Vagina (tissue), 2 donors: ENCODE data around the gene SCAMP4. TPM values are rescaled to one million over a fixed set of nuclear protein-coding genes. Genes with fewer than 3 reads are reported as not detected.
"Not testable (repeated sequence)": the region's sequence is repeated elsewhere in the genome, so short reads cannot be mapped to it uniquely, and the experiment has no call there.

Experiments used
- DNase-seq, 2 donors: peaks; one replicate each; pipeline ENCODE4 v3.0.0-alpha.2; 2017; ENCODE audit errors: extremely low spot score in 2 of 2
- H3K27ac ChIP-seq: fragments of 200-600 bp; sonication (generic); one replicate; pipeline ENCODE4 v1.5.1; 2019
- H3K27me3 ChIP-seq: fragments of 200-600 bp; sonication (generic); one replicate; pipeline ENCODE4 v1.5.1; 2019
- H3K36me3 ChIP-seq, 2 donors: fragments of 200-600 bp; sonication (generic); one replicate each; pipeline ENCODE4 v1.5.1; 2017 to 2019
- H3K4me1 ChIP-seq: fragments of 200-600 bp; sonication (generic); one replicate; pipeline ENCODE4 v1.5.1; 2019
- H3K4me3 ChIP-seq, 2 donors: fragments of 200-600 bp; sonication (generic); 1 replicate in 1 of 2; 2 replicates in 1 of 2; pipeline ENCODE4 v1.5.1; 2016 to 2019
- H3K9me3 ChIP-seq: fragments of 200-600 bp; sonication (generic); one replicate; pipeline ENCODE4 v1.5.1; 2019
- POLR2A ChIP-seq, 2 donors: fragments of 450-650 bp; IDR thresholded peaks; one replicate each; pipeline ENCODE4 v1.6.1; 2017; ENCODE audit warnings: antibody characterized with exemption in 2 of 2, mild to moderate bottlenecking in 2 of 2, moderate library complexity in 2 of 2
- POLR2AphosphoS5 ChIP-seq, 2 donors: sonication (generic); formaldehyde crosslinking; IDR thresholded peaks; one replicate each; pipeline ENCODE4 v1.9.0; 2017; ENCODE audit warnings: antibody characterized with exemption in 2 of 2, mild to moderate bottlenecking in 2 of 2, low read depth in 1 of 2; ENCODE audit not compliant: insufficient read depth in 1 of 2
- intact Hi-C: fragments of 100-400 bp; cut with DNase I; formaldehyde crosslinking; loops from one replicate; pipeline ENCODE4 v1.15.1; 2023
- total RNA-seq: library from RNA; depleted of rRNA; stranded (reverse); fragments of >200 nt; gene quantifications from one replicate; pipeline ENCODE4 v1.2.3, GENCODE V29; 2016
- TF ChIP-seq, protein P1 (sequence below), 3 experiments: fragments of 450-650 bp in 2 of 3; fragments of 200-600 bp in 1 of 3; sonication (generic) in 1 of 3; IDR thresholded peaks; one replicate each; pipeline ENCODE4 v1.5.1; 2017 to 2019; ENCODE audit warnings: antibody characterized with exemption in 3 of 3, mild to moderate bottlenecking in 2 of 3, moderate library complexity in 2 of 3

The SCAMP4 gene
- total RNA-seq, 1 donor from 2014 or later, result 51.3 TPM

DNA sequence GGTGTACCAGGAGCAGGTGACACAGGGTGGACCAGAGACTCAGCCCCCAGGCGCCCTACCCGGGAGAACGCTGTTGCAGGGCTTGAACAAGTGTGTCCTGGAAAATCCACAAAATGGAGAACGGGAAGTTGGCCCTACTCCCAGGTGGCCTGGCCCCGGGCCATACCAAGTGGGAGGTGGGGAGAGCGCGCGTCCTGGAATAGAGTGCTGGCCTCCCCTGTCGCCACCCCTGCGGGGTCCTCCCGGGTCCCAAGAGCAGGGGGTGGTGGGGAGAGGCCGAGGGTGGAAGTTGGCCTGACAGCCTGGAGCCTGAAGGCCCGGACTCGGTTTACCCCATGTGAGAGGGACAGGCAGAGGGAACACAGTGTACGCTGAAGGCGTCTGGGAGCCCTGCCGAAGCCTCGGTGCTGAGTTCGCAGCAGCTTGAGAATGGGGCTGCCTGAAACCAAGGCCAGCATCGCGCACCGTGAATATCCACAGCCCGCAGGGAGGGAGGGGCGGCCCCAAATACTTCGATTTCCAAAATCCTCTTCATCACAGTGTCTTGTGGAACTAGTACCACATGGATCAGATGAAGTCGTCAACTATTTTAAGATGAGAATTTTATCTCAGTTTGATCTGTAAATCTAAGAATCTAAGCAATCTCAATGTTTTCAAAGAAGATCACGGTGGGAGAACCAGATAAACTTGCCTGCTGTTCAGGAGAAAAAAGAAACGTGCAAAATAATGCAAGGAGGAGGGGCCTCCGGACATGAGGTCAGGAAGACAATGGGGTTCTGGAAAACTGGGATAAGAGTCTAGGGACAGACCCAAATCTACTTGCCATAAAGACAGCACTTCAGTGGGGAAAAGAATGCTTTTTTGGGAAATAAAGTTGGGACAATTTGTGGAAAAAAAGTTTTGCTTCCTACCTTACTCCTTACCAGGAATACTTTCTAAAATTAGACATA lies 31.4 kb upstream of the SCAMP4 start:
- no peak for TF ChIP-seq POLR2A (IDR thresholded peaks at IDR 0.05)
- TF ChIP-seq, protein P1, sequence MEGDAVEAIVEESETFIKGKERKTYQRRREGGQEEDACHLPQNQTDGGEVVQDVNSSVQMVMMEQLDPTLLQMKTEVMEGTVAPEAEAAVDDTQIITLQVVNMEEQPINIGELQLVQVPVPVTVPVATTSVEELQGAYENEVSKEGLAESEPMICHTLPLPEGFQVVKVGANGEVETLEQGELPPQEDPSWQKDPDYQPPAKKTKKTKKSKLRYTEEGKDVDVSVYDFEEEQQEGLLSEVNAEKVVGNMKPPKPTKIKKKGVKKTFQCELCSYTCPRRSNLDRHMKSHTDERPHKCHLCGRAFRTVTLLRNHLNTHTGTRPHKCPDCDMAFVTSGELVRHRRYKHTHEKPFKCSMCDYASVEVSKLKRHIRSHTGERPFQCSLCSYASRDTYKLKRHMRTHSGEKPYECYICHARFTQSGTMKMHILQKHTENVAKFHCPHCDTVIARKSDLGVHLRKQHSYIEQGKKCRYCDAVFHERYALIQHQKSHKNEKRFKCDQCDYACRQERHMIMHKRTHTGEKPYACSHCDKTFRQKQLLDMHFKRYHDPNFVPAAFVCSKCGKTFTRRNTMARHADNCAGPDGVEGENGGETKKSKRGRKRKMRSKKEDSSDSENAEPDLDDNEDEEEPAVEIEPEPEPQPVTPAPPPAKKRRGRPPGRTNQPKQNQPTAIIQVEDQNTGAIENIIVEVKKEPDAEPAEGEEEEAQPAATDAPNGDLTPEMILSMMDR (IDR thresholded peaks at IDR 0.05), result no peak
- no peak for TF ChIP-seq POLR2AphosphoS5 (IDR thresholded peaks at IDR 0.05; ENCODE audit: insufficient read depth in 1 of 2, low read depth in 1 of 2)
- Histone ChIP-seq H3K27ac (peak overlapping the region; percentile 48), H3K27me3 (no peaks in the 10 kb centered on the region), H3K4me1 (peaks cover 51% of the 10 kb centered on the region), H3K36me3 (no peaks in the 10 kb centered on the region), H3K4me3 (peak overlapping the region; percentile 1 to 37), H3K9me3 (no peaks in the 10 kb centered on the region)
- intact Hi-C loops, result loop anchor here (10.0 kb wide), 1 partner anchor 141 kb away; the partner anchor contains the start of gene BTBD2
- DNase-seq, result no peak

DNA sequence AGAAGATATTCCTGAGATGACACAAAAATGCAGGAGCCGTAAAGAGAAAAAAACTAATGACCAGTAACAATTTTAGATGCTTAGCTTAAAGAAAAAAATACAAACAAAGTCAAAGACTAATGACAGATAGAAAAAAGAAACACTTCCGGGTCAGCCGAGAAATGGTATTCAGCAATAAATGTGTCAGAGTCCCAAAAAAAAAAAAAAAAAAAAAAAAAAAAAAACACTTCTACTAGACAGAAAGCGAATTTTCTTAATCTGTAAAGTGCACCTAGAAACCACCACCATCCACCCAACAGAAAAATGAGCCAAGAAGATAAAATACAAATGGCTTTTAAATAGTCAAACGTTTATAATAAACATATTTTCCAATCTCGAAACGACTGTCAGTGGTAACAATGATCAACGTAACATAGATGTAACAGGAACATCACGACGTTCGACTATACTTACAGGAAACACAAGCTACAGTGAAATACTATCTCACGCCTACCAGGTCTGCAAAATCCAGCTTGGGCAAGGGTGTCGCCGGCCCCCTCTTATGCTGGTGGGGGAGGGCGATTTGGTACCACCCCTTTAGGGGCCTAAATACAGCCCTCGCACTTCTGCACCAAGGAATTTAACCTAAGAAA lies 30.5 kb upstream of the SCAMP4 start:
- H3K36me3 ChIP-seq, result no peaks in the 10 kb centered on the region
- no peaks in the 10 kb centered on the region for H3K9me3 ChIP-seq
- no peak for DNase-seq
- peak overlapping the region; percentile 81 to 87 for H3K4me3 ChIP-seq
- peaks cover 51% of the 10 kb centered on the region for H3K4me1 ChIP-seq
- H3K27ac ChIP-seq, result peak overlapping the region; percentile 85
- TF ChIP-seq, protein P1 (IDR thresholded peaks at IDR 0.05), result no peak
- H3K27me3 ChIP-seq, result no peaks in the 10 kb centered on the region
- intact Hi-C loops, result loop anchor here (10.0 kb wide), 1 partner anchor 140 kb away; the partner anchor contains the start of gene BTBD2

DNA sequence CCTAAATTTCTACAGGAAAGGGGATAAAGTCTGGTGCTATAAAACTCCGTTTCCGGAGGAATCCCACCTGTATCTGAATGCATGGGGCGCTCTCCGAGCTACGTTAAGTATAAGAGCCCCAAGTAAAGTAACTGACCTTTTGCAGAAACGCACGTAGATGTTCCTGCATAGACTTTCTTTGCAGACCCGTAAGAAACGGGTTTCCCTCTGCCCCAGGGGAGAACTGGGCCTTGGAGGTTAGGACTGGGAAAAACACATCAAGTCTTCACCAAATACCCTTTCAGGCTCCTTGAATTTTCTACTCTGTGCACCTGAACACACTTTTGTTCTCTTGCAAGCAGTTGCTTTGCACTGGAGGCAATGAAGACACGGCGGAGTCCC lies 29.9 kb upstream of the SCAMP4 start:
- not testable (repeated sequence) for DNase-seq, H3K36me3 ChIP-seq, H3K9me3 ChIP-seq, H3K27me3 ChIP-seq
- intact Hi-C loops, result loop anchor here (10.0 kb wide), 1 partner anchor 140 kb away; the partner anchor contains the start of gene BTBD2
- Histone ChIP-seq H3K4me3 (peak overlapping the region; percentile 81 to 87), H3K4me1 (peaks cover 56% of the 10 kb centered on the region), H3K27ac (peak overlapping the region; percentile 85)

DNA sequence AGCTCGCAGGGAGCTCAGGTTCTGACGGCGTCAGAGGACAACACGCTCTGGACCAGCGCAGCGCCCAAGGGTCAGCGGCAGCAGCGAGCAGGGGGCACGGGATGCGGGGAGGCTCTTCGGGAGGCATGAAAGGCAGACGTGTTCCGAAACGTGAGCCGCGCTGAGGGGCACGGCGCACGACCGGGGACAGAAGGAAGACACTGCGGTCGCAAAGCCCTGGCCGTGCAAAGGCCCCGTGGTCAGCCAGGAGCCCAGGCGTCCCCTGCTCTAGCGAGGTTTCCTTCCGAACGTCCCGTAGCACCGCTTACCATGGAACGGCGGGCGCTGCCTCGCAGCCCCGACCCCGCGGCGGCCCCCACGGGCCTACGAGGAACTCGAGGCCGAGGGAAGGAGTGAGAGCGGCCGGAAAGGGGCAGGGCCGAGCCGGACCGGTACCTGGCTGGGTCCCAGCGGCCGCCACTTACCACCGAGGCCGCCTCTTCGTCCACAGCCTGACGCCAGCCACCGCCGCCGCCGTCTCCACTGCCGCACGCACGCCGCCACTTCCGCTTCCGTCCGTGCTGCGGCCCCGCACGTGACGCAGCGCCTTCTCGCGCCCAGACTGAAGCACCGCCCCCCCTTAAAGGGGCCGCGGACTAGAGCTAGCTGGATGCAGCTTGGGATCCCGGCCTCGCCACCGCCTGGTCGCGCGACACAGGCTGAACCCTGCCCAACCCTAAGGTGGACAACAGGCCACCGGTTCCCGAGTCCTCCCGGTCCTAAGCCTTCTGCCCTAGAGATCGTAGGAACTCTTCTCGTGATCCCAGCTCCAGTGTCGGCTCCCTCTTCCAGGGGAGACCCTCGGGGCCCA lies 29.3 kb upstream of the SCAMP4 start:
- Histone ChIP-seq H3K9me3 (no peaks in the 10 kb centered on the region), H3K4me1 (peaks cover 62% of the 10 kb centered on the region), H3K27me3 (no peaks in the 10 kb centered on the region), H3K27ac (peak overlapping the region; percentile 85), H3K4me3 (peak overlapping the region; percentile 81 to 87), H3K36me3 (no peaks in the 10 kb centered on the region)
- intact Hi-C loops, result loop anchor here (10.0 kb wide), 1 partner anchor 139 kb away; the partner anchor contains the start of gene BTBD2
- peak in 1 of 2 donors; percentile 96 for DNase-seq
- peak in 1 of 2 donors; percentile 68 for TF ChIP-seq POLR2A (IDR thresholded peaks at IDR 0.05)
- TF ChIP-seq POLR2AphosphoS5 (IDR thresholded peaks at IDR 0.05; ENCODE audit: insufficient read depth in 1 of 2, low read depth in 1 of 2), result peak; percentile 91 to 95
- TF ChIP-seq, protein P1 (IDR thresholded peaks at IDR 0.05), result no peak

DNA sequence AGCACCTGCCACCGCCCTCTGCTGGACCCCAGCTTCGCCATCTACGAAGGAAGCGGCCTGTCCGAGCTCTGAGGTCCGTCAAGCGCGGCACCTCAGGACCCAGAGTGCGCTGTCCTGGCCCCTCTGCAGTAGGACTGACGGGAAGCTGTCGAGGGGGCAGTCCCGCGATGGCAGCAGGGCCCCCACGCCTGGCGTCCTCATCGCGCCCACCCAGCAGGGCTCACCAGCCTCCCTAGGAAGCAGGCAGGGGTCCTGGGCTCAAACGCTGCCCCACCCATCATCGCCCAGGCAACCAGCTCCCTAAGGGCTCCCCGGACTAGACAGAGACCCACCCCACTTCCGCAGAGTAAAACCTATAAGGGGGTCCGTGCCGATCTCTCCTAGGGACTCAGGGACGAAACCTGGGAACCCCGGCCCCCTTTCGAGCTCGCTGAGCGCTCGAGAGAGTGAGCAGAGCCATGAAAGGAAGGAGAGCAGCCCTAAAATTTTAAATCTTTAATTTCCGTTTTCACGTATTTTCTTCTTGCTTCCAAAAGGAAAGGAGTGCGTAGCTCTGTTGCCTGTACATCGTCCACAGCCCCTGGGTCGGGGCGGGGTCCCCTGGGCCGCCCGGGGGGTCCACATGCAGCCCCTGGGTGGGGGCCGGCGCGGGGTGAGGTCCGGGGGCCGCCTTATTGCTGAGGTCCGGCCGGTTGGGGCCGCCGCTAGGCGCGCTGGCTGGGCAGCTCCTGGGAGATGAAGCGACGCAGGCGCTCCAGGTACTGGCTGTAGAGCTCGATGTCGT lies 28.5 kb upstream of the SCAMP4 start:
- H3K27ac ChIP-seq, result peak overlapping the region; percentile 85
- H3K4me3 ChIP-seq, result peak overlapping the region; percentile 81 to 87
- intact Hi-C loops, result loop anchor here (10.0 kb wide), 1 partner anchor 138 kb away; the partner anchor contains the start of gene BTBD2
- peak in 1 of 2 donors; percentile 95 for DNase-seq
- not testable (repeated sequence) for H3K36me3 ChIP-seq, H3K27me3 ChIP-seq, H3K9me3 ChIP-seq
- peaks cover 66% of the 10 kb centered on the region for H3K4me1 ChIP-seq

DNA sequence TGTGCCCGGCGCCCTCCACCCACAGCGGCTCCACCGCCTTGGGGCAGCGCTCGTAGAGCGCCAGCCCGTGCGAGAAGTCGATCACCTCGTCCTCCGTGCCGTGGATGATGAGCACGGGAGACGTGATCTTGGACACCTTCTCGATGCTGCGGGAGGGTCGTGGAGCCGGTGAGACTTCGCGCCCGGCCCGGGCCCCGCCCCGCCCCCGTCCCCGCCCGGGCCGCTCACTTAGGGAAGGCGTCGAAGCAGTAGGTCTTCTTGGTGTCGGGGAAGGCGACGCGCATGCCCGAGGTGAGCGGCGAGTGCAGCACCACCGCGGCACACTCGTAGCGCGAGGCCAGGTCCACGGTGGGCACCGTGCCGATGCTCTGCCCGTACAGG lies 27.9 kb upstream of the SCAMP4 start:
- intact Hi-C loops, result loop anchor here (10.0 kb wide), 1 partner anchor 138 kb away; the partner anchor contains the start of gene BTBD2
- peak overlapping the region in 1 of 2 donors; percentile 87 for H3K4me3 ChIP-seq
- not testable (repeated sequence) for H3K9me3 ChIP-seq, DNase-seq, H3K27ac ChIP-seq, H3K27me3 ChIP-seq, H3K36me3 ChIP-seq
- H3K4me1 ChIP-seq, result peaks cover 66% of the 10 kb centered on the region

DNA sequence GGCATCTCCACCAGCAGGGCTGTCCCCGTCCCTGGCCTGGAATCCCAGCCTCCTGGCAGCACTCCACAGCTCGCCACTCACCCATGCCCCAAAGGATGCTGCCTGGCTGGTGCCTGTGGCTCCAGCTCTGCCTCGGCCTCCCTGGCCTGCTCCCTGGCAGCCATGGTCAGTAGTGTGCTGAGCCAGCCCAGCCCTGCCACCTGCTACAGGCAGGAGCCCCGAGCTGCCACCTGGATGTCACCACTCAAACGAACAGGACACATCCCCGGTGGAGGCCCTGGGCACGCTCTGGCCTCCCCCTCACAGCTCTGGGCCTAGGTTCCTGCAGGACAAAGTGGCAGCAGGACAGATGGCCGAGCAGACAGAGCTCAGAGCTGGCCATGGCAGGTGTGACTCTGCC lies 26.6 kb upstream of the SCAMP4 start:
- H3K27ac ChIP-seq, H3K27me3 ChIP-seq, H3K4me3 ChIP-seq, DNase-seq, H3K9me3 ChIP-seq, H3K36me3 ChIP-seq: not testable (repeated sequence)
- intact Hi-C loops, result loop anchor here (10.0 kb wide), 1 partner anchor 136 kb away; the partner anchor contains the start of gene BTBD2
- H3K4me1 ChIP-seq, result peaks cover 66% of the 10 kb centered on the region

DNA sequence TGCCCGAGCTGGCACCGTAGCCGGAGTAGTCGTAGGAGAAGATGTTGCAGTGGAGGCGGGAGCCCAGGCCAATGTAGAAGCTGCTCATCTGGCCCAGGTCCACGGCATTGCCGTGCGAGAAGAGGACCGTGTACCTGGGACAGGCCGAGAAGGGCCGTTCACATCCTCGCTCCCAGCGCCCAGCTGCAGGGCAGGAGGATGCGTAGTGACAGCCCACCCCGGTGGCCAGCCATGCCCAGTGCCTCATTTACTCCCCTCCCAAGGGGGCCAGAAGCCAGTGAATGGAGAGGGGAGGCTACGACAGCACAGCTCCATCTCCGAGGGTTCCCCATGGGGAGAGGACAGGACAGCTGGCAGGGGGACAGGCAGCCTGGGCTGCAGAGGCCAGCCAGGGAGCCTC lies 25.2 kb upstream of the SCAMP4 start:
- not testable (repeated sequence) for H3K9me3 ChIP-seq, H3K27me3 ChIP-seq, H3K4me3 ChIP-seq, H3K27ac ChIP-seq, H3K36me3 ChIP-seq, DNase-seq
- H3K4me1 ChIP-seq, result peaks cover 66% of the 10 kb centered on the region
- intact Hi-C loops, result loop anchor here (10.0 kb wide), 1 partner anchor 135 kb away; the partner anchor contains the start of gene BTBD2
